Panc1 (cell line): ENCODE results near the gene APOOL. TPM values are rescaled to one million over a fixed set of nuclear protein-coding genes. Genes with fewer than 3 reads are reported as not detected.
"Not testable (repeated sequence)": the region's sequence is repeated elsewhere in the genome, so short reads cannot be mapped to it uniquely, and the experiment has no call there.

Experiments used
- ATAC-seq: fragments of 200-7000 bp; cut with Tn5 transposase; 2 replicates; pipeline ENCODE4 v1.9.1; 2020; ENCODE audit warnings: mild to moderate bottlenecking, moderate library complexity
- BruUV-seq: library from RNA; stranded (reverse); fragments of 400-500 nt; replicated peaks from 2 replicates; lab custom pipeline; 2021; lab: Mats Ljungman, UMichigan
- CTCF ChIA-PET: fragments of 300-600 bp; sonication (Branson Sonifier 250); formaldehyde crosslinking; loops from one replicate; lab custom pipeline; 2022; ENCODE audit warnings: antibody characterized with exemption; lab: Charles Lee
- POLR2A ChIA-PET: fragments of 300-600 bp; sonication (Branson Sonifier 250); formaldehyde crosslinking; loops from one replicate; lab custom pipeline; 2022; ENCODE audit warnings: antibody characterized with exemption; lab: Charles Lee
- DNase-seq: peaks from one replicate; pipeline ENCODE4 v3.0.0-alpha.2; 2010; ENCODE audit warnings: low read depth, low spot score
- H3K27ac ChIP-seq: 2 replicates; pipeline ENCODE4 v1.5.1; 2011; ENCODE audit warnings: mild to moderate bottlenecking, low read length, inconsistent platforms
- H3K27me3 ChIP-seq: fragments of 200-500 bp; sonication (Bioruptor generic); 2 replicates; pipeline ENCODE4 v1.6.0; 2014; ENCODE audit warnings: low read length, inconsistent platforms; ENCODE audit not compliant: control insufficient read depth, insufficient read depth
- H3K36me3 ChIP-seq: fragments of 200-500 bp; sonication (Bioruptor generic); 2 replicates; pipeline ENCODE4 v1.5.1; 2014; ENCODE audit warnings: inconsistent platforms, mild to moderate bottlenecking, low read length, moderate library complexity; ENCODE audit not compliant: control insufficient read depth, insufficient read depth
- H3K4me1 ChIP-seq: 2 replicates; pipeline ENCODE4 v1.5.1; 2011; ENCODE audit warnings: inconsistent platforms, mild to moderate bottlenecking, low read length, moderate library complexity; ENCODE audit not compliant: control insufficient read depth, insufficient read depth
- H3K4me3 ChIP-seq, 2 experiments: 2 replicates each; pipeline ENCODE4 v1.5.1; 2011 to 2012; ENCODE audit warnings: low read depth in 2 of 2, low read length in 2 of 2, mild to moderate bottlenecking in 2 of 2, inconsistent platforms in 1 of 2, moderate library complexity in 1 of 2
- H3K9me3 ChIP-seq: fragments of 200-500 bp; sonication (Bioruptor generic); 2 replicates; pipeline ENCODE4 v1.5.1; 2014; ENCODE audit warnings: low read depth, mild to moderate bottlenecking, inconsistent platforms, low read length, moderate library complexity; ENCODE audit not compliant: control insufficient read depth, insufficient read depth
- CTCF ChIP-seq: fragments of 450-650 bp; IDR thresholded peaks from 2 replicates; pipeline ENCODE4 v1.5.1; 2017; ENCODE audit warnings: mild to moderate bottlenecking
- POLR2AphosphoS5 ChIP-seq: IDR thresholded peaks from 2 replicates; pipeline ENCODE4 v1.6.1; 2012; ENCODE audit warnings: mild to moderate bottlenecking, low read depth, low read length, moderate library complexity
- REST ChIP-seq, 2 experiments: IDR thresholded peaks; 2 replicates each; pipeline ENCODE4 v1.6.1; 2011 to 2012; ENCODE audit warnings: low read depth in 2 of 2, control low read depth in 1 of 2, low read length in 1 of 2, mild to moderate bottlenecking in 1 of 2, moderate library complexity in 1 of 2; ENCODE audit not compliant: insufficient read depth in 1 of 2
- SIN3A ChIP-seq: IDR thresholded peaks from 2 replicates; pipeline ENCODE4 v1.6.1; 2012; ENCODE audit warnings: low read depth, mild to moderate bottlenecking, low read length, moderate library complexity, borderline replicate concordance; ENCODE audit not compliant: insufficient read depth
- TCF7L2 ChIP-seq: IDR thresholded peaks from 2 replicates; pipeline ENCODE4 v1.6.1; 2011; ENCODE audit warnings: mild to moderate bottlenecking, low read depth, low read length, inconsistent platforms
- in situ Hi-C: cut with HindIII; loops from 2 replicates; pipeline ENCODE4 v1.10.0; 2016; ENCODE audit warnings: low sequenced_read_pairs, low pct_unique_long_range_greater_than_20kb
- intact Hi-C: fragments of 100-400 bp; cut with micrococcal nuclease; formaldehyde crosslinking; loops from one replicate; pipeline ENCODE4 v1.10.0; 2022; ENCODE audit not compliant: unreplicated experiment
- total RNA-seq: library from RNA; stranded (reverse); gene quantifications from one replicate; pipeline ENCODE4 v1.2.1, GENCODE V29; 2021; ENCODE audit not compliant: unreplicated experiment

Gene APOOL
- total RNA-seq, 1 experiment from 2014 or later = 28.1 TPM

GRCh38 chrX:84974803-84975202 lies 28.9 kb upstream of the APOOL start:
- H3K9me3 ChIP-seq = no peaks in the 10 kb centered on the region
- no peaks in the 10 kb centered on the region for H3K4me1 ChIP-seq
- in situ Hi-C loops = no loop called here
- H3K27me3 ChIP-seq = no peaks in the 10 kb centered on the region
- TF ChIP-seq TCF7L2 (no peak), REST (IDR thresholded peaks at IDR 0.05; ENCODE audit: insufficient read depth in 1 of 2, low read depth in 2 of 2, low read length in 1 of 2) (no peak), CTCF (no peak), SIN3A (no peak), POLR2AphosphoS5 (no peak)
- ATAC-seq (no peak), DNase-seq (no peak)
- POLR2A ChIA-PET = no interaction called here
- H3K27ac ChIP-seq = no peak overlapping the region
- no peak overlapping the region for H3K4me3 ChIP-seq
- CTCF ChIA-PET = no interaction called here
- no TSS peak for BruUV-seq
- H3K36me3 ChIP-seq = no peaks in the 10 kb centered on the region
- intact Hi-C loops = no loop called here

- intact Hi-C loops, H3K4me3 ChIP-seq, POLR2A ChIA-PET, H3K36me3 ChIP-seq, H3K4me1 ChIP-seq, H3K27ac ChIP-seq, ATAC-seq, H3K27me3 ChIP-seq, in situ Hi-C loops, DNase-seq, BruUV-seq, H3K9me3 ChIP-seq, CTCF ChIA-PET: not testable (repeated sequence)
Observed at GRCh38 chrX:84991739-84992138, 11.9 kb upstream of the APOOL start.

- in situ Hi-C loops = no loop called here
- no TSS peak for BruUV-seq
- no peak for TF ChIP-seq SIN3A
- TF ChIP-seq POLR2AphosphoS5 = no peak
Observed at GRCh38 chrX:84993150-84993549, 10.5 kb upstream of the APOOL start.

More at GRCh38 chrX:84993150-84993549, 10.5 kb upstream of the APOOL start:
- Histone ChIP-seq H3K9me3 (no peaks in the 10 kb centered on the region), H3K27ac (no peak overlapping the region), H3K4me3 (no peak overlapping the region), H3K4me1 (no peaks in the 10 kb centered on the region), H3K36me3 (no peaks in the 10 kb centered on the region), H3K27me3 (no peaks in the 10 kb centered on the region)
- no peak for ATAC-seq
- intact Hi-C loops = no loop called here
- ChIA-PET CTCF (interaction anchor here (0.7 kb wide), 1 partner anchor 19 kb away, joined by 3 read pairs; no protein-coding TSS in a partner anchor), POLR2A (no interaction called here)
- DNase-seq = no peak
